Liver (tissue), 9 donors: ENCODE data around the gene CCDC40. TPM values are rescaled to one million over a fixed set of nuclear protein-coding genes. Genes with fewer than 3 reads are reported as not detected.
A peak's percentile ranks its signal among the peaks of the same experiment; 100 is the strongest.

Experiments used
- DNase-seq: peaks from one replicate; pipeline ENCODE4 v3.0.0-alpha.2; 2017; ENCODE audit warnings: low spot score
- H3K27ac ChIP-seq, 2 donors: one replicate each; pipeline ENCODE4 v1.7.0; 2013; ENCODE audit warnings: inconsistent platforms in 2 of 2, low read length in 2 of 2, control low read depth in 1 of 2, low read depth in 1 of 2, mild to moderate bottlenecking in 1 of 2
- H3K27me3 ChIP-seq, 4 donors: one replicate each; pipeline versions ENCODE4 v1.6.1 to v1.7.0; 2013; ENCODE audit warnings: low read length in 3 of 4, inconsistent platforms in 1 of 4, mild to moderate bottlenecking in 1 of 4, moderate library complexity in 1 of 4; ENCODE audit not compliant: control insufficient read depth in 4 of 4, insufficient read depth in 4 of 4
- H3K36me3 ChIP-seq, 4 donors: one replicate each; pipeline versions ENCODE4 v1.6.1 to v1.7.0; 2013; ENCODE audit warnings: low read length in 3 of 4, mild to moderate bottlenecking in 3 of 4, low read depth in 1 of 4, moderate library complexity in 1 of 4; ENCODE audit not compliant: control insufficient read depth in 4 of 4, insufficient read depth in 3 of 4
- H3K4me1 ChIP-seq, 4 donors: one replicate each; pipeline versions ENCODE4 v1.6.1 to v1.7.0; 2013; ENCODE audit warnings: low read length in 3 of 4, mild to moderate bottlenecking in 3 of 4, moderate library complexity in 1 of 4; ENCODE audit not compliant: control insufficient read depth in 4 of 4, insufficient read depth in 4 of 4
- H3K4me3 ChIP-seq, 3 donors: one replicate each; pipeline versions ENCODE4 v1.6.1 to v1.7.0; 2013; ENCODE audit warnings: low read length in 3 of 3, control low read depth in 1 of 3, low read depth in 1 of 3, mild to moderate bottlenecking in 1 of 3
- H3K9ac ChIP-seq, 2 donors: one replicate each; pipeline ENCODE4 v1.7.0; 2013; ENCODE audit warnings: low read length in 2 of 2, mild to moderate bottlenecking in 2 of 2, moderate library complexity in 2 of 2, control low read depth in 1 of 2, low read depth in 1 of 2
- H3K9me3 ChIP-seq, 4 donors: one replicate each; pipeline versions ENCODE4 v1.6.1 to v1.7.0; 2013; ENCODE audit warnings: low read length in 3 of 4; ENCODE audit not compliant: control insufficient read depth in 4 of 4
- CTCF ChIP-seq: fragments of 150-350 bp; IDR thresholded peaks from 2 replicates; pipeline ENCODE4 v1.5.1; 2017; ENCODE audit warnings: improper control_type of control experiment, low read depth, low read length; ENCODE audit not compliant: missing input control
- GABPA ChIP-seq, 2 donors: IDR thresholded peaks in 1 of 2; conservative IDR thresholded peaks in 1 of 2; 2 replicates each; pipeline ENCODE4 v1.6.1; 2016; ENCODE audit warnings: antibody characterized with exemption in 2 of 2, mild to moderate bottlenecking in 1 of 2, moderate library complexity in 1 of 2
- HNF4A ChIP-seq, 2 donors: conservative IDR thresholded peaks; 2 replicates each; pipeline ENCODE4 v1.6.1; 2016; ENCODE audit warnings: antibody characterized with exemption in 2 of 2, mild to moderate bottlenecking in 2 of 2
- MAX ChIP-seq: IDR thresholded peaks from 2 replicates; pipeline ENCODE4 v1.6.1; 2016; ENCODE audit warnings: antibody characterized with exemption
- RAD21 ChIP-seq, 2 donors: IDR thresholded peaks; 2 replicates each; pipeline ENCODE4 v1.6.1; 2016; ENCODE audit warnings: antibody characterized with exemption in 2 of 2, mild to moderate bottlenecking in 2 of 2
- TAF1 ChIP-seq: conservative IDR thresholded peaks from 2 replicates; pipeline ENCODE4 v1.6.1; 2016; ENCODE audit warnings: antibody characterized with exemption, mild to moderate bottlenecking
- YY1 ChIP-seq: IDR thresholded peaks from 2 replicates; pipeline ENCODE4 v1.6.1; 2016; ENCODE audit warnings: antibody characterized with exemption, mild to moderate bottlenecking
- ZBTB33 ChIP-seq: IDR thresholded peaks from 2 replicates; pipeline ENCODE4 v1.6.1; 2016; ENCODE audit warnings: antibody characterized with exemption
- WGBS: extraction: QIAGEN DNeasy Blood & Tissue Kit; methylation state at CpG from one replicate; pipeline ENCODE4 v1.1.7; 2013; 5-methylcytosine and 5-hydroxymethylcytosine counted together
- polyA plus RNA-seq, 2 donors: library from polyadenylated mRNA; stranded (reverse) in 1 of 2; unstranded in 1 of 2; fragments of 200-250 nt in 1 of 2; fragments of >200 nt in 1 of 2; fragmentation: Nextera tagmentation in 1 of 2; extraction: Ambion mirVana in 1 of 2; gene quantifications; one replicate each; pipeline versions ENCODE4 v1.2.1 to v1.2.3, GENCODE V29; 2013 to 2015
- total RNA-seq, 2 donors: library from RNA; depleted of rRNA; stranded (reverse); fragments of >200 nt; gene quantifications; one replicate each; pipeline ENCODE4 v1.2.3, GENCODE V29; 2014
- donor health status: healthy.
- donor health status: healthy.
- donor health status: healthy.
- donor health status: healthy.
- donor health status: healthy.

CCDC40 gene
- total and polyA plus RNA-seq, 4 donors, result 0.60 to 3.0 (median 1.4) TPM

GRCh38 chr17:80005360-80006338, 30.8 kb upstream of the CCDC40 start:
- H3K36me3 ChIP-seq, result peaks cover 0 to 5% (median 2%) of the 10 kb centered on the region in 4 donors
- H3K9ac ChIP-seq, result peak overlapping the region; percentile 48 to 75
- WGBS, result 39% methylated on average over 37 of the region's 37 CpGs
- peaks cover 3 to 24% (median 14%) of the 10 kb centered on the region in 4 donors for H3K4me1 ChIP-seq
- no peaks in the 10 kb centered on the region for H3K9me3 ChIP-seq
- DNase-seq, result peak; percentile 63
- H3K27ac ChIP-seq, result peak overlapping the region; percentile 72 to 76
- H3K4me3 ChIP-seq, result peak overlapping the region; percentile 63 to 80 (median 73)
- H3K27me3 ChIP-seq, result no peaks in the 10 kb centered on the region
- TF ChIP-seq YY1 (no peak), CTCF (peak; percentile 97), GABPA (IDR thresholded peaks at IDR 0.05 in 1 of 2, conservative IDR thresholded peaks at IDR 0.05 in 1 of 2) (no peak), RAD21 (IDR thresholded peaks at IDR 0.05) (peak; percentile 90 to 92)

GRCh38 chr17:80006339-80006720, 30.1 kb upstream of the CCDC40 start:
- peak overlapping the region; percentile 48 to 75 for H3K9ac ChIP-seq
- H3K9me3 ChIP-seq, result no peaks in the 10 kb centered on the region
- peaks cover 0 to 5% (median 2%) of the 10 kb centered on the region in 4 donors for H3K36me3 ChIP-seq
- peak overlapping the region in 2 of 3 donors; percentile 63 to 80 for H3K4me3 ChIP-seq
- TF ChIP-seq HNF4A (conservative IDR thresholded peaks at IDR 0.05) (no peak), ZBTB33 (no peak), MAX (no peak), GABPA (IDR thresholded peaks at IDR 0.05 in 1 of 2, conservative IDR thresholded peaks at IDR 0.05 in 1 of 2) (no peak), TAF1 (no peak)
- WGBS, result 42% methylated on average over 8 of the region's 8 CpGs
- no peak for DNase-seq
- H3K27ac ChIP-seq, result peak overlapping the region; percentile 72 to 76
- peaks cover 3 to 24% (median 14%) of the 10 kb centered on the region in 4 donors for H3K4me1 ChIP-seq
- H3K27me3 ChIP-seq, result no peaks in the 10 kb centered on the region
